ENCODE data around the gene PRC1.

DNA sequence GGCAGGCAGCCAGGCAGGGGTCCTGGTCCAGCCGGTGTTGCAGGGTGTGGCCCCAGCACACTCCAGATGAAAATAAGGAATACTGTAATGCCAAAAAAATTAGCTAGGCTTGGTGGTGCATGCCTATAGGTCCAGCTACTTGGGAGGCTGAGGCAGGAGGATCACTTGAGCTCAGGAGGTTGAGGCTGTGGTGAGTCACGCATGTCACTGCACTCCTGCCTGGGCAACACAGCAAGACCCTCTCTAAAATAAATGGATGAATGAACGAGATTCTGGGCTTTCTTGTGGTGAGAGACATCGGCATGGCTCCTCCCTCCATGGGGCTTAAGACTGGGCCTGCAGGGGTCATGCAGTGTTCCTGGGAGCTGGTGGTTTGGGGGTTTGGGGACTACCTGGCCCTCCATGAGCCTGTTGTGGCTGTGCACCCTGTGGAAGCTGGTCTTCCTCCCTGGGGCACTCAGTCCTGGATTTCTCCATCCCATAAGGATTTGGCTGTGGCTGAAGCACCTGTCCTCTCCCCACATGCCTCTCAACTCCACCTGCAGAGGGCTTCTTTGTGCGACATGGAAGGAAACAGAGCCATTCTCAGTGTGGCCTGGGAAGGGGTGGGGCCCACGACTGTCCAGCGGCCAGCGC, 47.3 kb downstream of the PRC1 start:
- TF ChIP-seq POLR2A (IDR thresholded peaks at IDR 0.05) (no peak), POLR2AphosphoS5 (IDR thresholded peaks at IDR 0.05) (no peak)
- TF ChIP-seq, protein P1, sequence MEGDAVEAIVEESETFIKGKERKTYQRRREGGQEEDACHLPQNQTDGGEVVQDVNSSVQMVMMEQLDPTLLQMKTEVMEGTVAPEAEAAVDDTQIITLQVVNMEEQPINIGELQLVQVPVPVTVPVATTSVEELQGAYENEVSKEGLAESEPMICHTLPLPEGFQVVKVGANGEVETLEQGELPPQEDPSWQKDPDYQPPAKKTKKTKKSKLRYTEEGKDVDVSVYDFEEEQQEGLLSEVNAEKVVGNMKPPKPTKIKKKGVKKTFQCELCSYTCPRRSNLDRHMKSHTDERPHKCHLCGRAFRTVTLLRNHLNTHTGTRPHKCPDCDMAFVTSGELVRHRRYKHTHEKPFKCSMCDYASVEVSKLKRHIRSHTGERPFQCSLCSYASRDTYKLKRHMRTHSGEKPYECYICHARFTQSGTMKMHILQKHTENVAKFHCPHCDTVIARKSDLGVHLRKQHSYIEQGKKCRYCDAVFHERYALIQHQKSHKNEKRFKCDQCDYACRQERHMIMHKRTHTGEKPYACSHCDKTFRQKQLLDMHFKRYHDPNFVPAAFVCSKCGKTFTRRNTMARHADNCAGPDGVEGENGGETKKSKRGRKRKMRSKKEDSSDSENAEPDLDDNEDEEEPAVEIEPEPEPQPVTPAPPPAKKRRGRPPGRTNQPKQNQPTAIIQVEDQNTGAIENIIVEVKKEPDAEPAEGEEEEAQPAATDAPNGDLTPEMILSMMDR (IDR thresholded peaks at IDR 0.05), result no peak

All from sigmoid colon (tissue), 4 donors.